Ecto neural progenitor cell (in vitro differentiated cells): Measurements from ENCODE around the gene RGS12.

ENCODE experiments used
- DNase-seq: peaks from one replicate; pipeline ENCODE4 v3.0.0-alpha.2; 2018; ENCODE audit warnings: low spot score

RGS12 gene

DNA sequence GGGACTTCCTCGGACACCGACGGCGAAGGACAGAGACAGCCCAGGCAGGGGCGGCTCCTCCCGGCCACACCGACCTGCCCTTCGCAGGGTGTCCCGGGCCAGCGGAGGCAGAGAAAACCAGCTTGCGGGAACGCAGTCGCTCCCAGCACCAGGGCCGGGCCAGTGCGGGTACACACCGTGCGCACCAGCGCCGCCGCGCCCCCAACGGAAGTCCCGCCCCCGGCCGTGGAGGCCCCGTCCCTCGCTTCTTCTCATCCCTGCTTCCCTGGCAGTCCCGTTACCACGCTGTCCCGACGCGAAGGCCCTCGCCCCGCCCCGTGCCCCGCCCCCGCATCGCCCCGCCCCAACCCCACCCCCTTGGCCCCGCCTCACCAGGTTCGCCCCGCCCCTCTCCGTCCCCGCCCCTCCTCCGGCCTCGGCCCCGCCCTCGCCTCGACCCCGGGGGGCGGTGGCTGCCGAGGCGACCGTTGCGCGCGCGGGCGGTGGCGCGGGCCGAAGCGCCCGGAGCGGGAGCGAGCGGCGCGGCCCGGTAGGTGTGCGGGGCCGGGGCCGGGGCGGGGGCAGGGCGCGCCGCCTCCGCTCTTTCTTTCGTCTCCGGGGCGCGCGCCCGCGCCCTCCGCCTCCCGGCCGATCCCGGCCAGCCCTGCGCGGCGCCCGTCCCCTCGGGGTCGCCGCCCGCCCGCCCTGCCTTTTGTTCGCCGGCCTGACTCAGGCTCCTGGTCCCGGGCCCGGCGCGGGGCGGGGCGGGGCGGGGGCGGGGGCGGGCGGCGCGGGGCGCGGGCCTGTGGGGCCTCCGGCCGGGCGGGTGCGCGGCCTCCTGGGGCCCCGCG is at the start of gene RGS12:
Gene RGS12, plus strand, starts transcription at position 451 of the 830 bp plus-strand sequence. CDS start 23,150 bp downstream, outside the sequence.
- DNase-seq: peak; percentile 98

GRCh38 chr4:3243136-3243780 is 49.6 kb upstream of the RGS12 start:
- no peak for DNase-seq

GRCh38 chr4:3244002-3244401 is 48.8 kb upstream of the RGS12 start:
- no peak for DNase-seq

GRCh38 chr4:3244747-3245146 is 48.1 kb upstream of the RGS12 start:
- no peak for DNase-seq

DNA sequence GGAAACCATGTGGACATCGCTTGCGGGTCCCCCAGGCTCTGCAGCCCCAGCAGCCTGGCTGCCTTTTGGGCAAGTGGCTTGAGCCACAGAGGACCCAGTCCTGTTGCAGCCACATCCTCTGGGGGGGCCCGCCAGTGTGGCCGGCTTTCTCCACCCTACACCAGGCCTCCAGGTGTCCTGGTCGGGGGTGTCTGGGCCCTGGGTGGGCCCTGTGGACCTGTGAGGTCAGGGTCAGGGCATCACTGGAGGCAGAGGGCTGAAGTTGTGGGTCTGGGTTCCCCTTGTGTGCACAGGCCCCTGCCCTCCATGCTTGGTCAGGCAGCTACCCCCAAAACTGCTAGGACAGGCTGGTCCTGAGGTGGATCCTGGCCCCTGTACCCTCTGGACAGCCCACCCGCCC is 47.1 kb upstream of the RGS12 start:
- DNase-seq: no peak

- DNase-seq: no peak
Observed at GRCh38 chr4:3246458-3247398, 46.1 kb upstream of the RGS12 start.

GRCh38 chr4:3247399-3248177 is 45.2 kb upstream of the RGS12 start:
- DNase-seq: no peak

DNA sequence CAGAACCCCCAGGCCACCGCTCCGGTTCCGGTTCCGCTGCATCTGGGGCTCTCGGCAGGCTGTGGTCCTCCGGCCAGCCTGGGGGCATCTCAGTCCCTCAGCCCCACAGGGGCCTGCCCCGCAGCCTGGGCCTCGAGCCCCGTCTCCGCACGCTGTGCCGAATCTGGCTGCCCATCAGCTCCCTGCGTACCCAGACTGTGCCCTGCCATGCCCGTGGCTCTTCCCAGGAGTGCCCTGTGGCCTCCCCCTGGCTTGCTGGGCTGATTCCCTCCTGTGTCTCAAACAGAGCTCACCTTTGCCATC is 44.7 kb upstream of the RGS12 start:
- no peak for DNase-seq

GRCh38 chr4:3248811-3249661 is 43.8 kb upstream of the RGS12 start, which contains the start of gene MSANTD1:
MSANTD1 (plus strand) TSS chr4:3249159; CDS start chr4:3249223, 64 bp downstream.
- DNase-seq: no peak

DNA sequence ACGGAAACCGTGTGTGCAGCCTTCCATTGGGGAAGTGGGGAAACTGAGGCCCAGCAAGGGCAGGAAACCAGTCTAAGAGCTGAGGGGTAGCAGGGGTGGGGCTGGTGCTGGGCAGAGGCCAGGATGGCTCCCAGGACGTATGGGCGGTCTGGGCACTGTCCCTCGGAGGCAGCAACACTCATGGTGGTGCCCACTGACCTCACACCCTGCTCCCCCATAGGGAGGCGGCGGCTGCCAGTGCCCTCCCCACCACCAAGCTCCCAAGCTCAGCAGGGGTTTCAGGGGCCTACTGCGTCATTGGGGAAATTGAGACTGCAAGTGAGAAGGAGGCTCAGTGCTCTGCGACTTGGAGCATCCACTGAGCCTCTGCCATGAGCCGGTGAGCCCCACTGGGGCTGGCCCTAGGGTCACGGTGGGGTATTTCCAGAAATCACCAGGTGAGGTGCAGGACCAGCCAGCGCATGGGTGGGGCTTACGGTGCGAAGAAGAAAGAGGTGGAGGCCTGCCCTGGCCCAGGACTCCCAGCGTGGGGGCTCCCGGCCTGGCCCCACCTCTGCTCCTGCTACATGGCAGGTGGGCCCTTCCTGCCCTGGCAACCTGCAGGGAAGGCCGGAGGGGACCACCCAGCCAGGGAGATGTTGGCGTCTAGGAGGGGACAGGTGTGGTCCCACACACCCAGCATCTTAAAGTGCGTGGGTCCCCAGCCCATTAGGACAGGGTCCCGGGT is 42.9 kb upstream of the RGS12 start:
- no peak for DNase-seq

- DNase-seq: no peak
Observed at GRCh38 chr4:3250438-3250955, 42.3 kb upstream of the RGS12 start.

GRCh38 chr4:3250956-3251690 is 41.7 kb upstream of the RGS12 start:
- no peak for DNase-seq

DNA sequence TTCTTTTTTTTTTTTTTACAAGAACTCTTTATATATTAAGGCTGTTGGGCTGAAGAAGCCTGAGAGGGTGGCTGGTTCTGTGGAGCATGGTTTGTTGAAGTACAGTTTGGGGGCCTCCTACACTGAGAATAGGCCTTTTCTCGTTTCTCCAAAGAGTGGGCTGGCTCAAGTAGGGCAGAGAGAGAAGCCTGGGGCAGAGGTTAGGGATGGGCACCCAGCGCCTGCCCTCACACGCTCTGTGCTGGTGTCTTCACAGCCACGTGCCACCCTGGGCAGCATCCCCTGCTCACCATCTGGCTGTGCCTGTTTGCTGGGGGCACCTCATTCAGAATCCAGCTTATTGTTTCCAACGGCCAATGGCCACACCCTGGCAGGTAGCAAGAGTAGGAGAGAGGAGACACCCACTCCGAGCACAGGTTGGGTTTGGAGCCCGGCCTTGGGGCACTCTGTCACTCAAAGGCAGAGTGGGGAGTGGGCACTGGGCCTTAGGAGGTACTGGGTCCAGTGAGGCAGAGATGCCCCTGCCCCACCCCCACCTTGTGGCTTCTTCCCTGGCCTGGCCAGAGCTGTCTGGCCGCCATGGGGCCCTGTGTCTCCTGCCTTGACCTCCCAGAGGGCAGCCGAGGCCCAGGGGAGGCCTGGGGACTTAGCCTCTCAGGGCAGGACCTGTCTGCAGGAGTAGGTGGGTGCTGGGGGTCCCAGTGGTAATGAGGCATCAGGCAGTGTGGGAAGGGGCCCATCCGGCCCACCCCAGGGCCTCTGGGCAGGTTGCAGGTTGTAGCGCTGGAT is 40.9 kb upstream of the RGS12 start:
- DNase-seq: no peak

DNA sequence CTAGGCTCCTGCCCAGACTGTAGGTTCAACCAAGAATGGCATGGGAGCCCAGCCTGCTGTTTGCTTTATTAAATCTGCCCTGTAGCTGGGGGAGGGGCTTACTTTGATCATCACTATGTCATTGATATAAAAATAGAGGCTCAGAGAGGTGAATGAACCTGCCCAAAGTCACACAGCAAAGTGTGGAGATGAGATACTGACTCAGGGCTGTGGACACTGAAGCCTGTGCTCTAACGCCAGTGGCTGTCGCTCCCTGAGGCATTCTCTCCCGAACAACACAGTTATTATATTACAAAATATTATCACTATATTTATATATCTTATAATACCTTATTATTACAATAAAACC is 40.4 kb upstream of the RGS12 start:
- DNase-seq: no peak

DNA sequence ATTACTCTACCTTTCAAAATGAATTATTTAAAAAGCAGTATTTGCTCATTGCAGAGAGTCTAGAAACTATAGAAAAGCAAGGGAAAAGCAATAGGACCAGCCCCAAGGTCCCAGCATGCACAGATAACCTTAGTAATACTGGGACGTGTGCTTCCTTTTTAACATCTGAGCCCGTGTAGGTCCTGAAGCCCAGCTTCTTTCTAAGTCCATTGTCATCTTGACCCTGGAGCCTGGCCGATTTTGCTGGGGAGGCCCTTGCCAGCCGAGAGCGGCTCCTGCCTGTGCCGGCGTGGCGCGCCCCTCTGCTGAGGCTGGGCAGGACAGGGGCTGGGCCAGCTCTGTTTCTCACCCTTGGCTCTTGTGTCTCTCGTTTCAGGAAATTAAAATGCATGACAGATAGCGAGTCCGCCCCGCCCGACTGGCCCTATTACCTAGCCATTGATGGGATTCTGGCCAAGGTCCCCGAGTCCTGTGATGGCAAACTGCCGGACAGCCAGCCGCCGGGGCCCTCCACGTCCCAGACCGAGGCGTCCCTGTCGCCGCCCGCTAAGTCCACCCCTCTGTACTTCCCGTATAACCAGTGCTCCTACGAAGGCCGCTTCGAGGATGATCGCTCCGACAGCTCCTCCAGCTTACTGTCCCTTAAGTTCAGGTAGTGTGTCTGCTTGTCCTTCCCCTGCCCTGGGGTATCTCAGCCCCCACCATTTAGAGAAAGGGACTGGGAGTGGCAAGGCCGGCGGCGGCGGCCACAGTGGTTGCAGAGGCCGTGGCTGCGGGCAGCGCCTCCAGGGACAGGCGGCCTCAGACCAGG is 39.8 kb upstream of the RGS12 start:
- DNase-seq: no peak

DNA sequence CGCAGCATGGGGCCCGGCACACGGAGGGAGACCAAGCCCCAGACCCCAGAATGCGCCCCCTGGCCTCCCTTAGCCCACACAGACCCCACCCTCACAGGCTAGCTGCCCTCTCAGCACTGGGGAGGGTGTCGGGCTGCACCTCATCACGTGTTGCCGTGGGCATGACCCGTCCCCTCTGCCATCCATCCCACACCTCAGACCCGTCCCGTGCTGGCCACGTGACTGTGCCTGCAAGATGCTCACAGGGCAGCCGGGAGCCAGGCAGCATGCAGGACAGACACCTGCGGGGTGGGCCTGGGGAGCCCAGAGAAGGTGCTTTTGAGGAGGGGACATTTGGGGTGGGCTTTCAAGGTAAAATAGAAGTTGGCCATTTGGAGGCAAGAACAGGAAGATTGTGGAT is 39.0 kb upstream of the RGS12 start:
- DNase-seq: no peak

DNA sequence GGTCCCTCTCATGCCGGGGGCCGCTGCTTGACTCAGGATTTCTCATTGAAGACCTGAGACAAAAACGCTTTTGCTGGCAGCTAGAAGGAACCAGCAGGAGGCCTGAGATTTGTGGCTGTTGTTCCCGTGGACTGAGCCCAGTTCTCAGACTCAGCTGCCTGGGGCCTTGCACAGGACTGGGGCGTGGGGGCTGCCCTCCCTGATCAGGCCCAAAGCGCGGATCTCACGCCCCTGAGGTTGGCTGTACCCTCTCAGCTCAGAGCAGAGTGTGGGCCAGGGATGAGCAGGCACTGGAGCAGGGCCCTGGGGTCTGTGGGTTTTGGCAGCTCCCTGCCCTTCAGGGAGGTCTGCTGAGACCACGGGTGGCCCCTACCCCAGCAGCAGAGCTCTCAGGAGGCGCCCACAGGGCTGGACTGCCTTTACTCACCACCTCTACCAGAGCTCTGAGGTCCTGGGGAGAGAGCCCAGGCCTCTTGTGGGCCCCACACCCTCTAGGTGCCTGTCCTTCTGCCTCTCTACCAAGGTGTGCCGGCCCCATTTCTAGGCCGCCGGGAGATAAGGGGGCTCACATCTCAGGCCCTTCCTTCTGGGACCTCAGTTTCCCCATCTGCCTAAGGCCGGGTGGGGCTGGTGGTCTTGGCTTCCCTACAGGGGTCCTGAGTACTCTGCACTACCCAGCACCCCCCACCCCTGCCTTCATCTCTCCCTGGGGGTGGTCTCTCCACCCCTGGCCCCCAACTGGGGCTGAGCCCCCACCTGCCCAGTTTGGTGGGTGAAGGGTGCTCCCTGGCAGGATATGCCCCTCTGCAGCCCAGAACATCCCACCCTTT is 38.3 kb upstream of the RGS12 start:
- peak; percentile 42 for DNase-seq
